ENCODE data around the gene OXCT1. TPM values are rescaled to one million over a fixed set of nuclear protein-coding genes. Genes with fewer than 3 reads are reported as not detected.

The OXCT1 gene
- total and polyA plus RNA-seq, 8 donors: 1.8 to 8.2 (median 3.0) TPM

GRCh38 chr5:41892031-41892430 is 21.8 kb upstream of the OXCT1 start:
- DNase-seq: no peak
- ATAC-seq: no peak
- Histone ChIP-seq H3K9me3 (no peaks in the 10 kb centered on the region), H3K27ac (no peak overlapping the region), H3K27me3 (peaks cover 0 to 23% (median 0%) of the 10 kb centered on the region in 4 donors), H3K36me3 (no peaks in the 10 kb centered on the region), H3K4me1 (no peaks in the 10 kb centered on the region), H3K4me3 (no peak overlapping the region)
- TF ChIP-seq, protein P1, sequence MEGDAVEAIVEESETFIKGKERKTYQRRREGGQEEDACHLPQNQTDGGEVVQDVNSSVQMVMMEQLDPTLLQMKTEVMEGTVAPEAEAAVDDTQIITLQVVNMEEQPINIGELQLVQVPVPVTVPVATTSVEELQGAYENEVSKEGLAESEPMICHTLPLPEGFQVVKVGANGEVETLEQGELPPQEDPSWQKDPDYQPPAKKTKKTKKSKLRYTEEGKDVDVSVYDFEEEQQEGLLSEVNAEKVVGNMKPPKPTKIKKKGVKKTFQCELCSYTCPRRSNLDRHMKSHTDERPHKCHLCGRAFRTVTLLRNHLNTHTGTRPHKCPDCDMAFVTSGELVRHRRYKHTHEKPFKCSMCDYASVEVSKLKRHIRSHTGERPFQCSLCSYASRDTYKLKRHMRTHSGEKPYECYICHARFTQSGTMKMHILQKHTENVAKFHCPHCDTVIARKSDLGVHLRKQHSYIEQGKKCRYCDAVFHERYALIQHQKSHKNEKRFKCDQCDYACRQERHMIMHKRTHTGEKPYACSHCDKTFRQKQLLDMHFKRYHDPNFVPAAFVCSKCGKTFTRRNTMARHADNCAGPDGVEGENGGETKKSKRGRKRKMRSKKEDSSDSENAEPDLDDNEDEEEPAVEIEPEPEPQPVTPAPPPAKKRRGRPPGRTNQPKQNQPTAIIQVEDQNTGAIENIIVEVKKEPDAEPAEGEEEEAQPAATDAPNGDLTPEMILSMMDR (IDR thresholded peaks at IDR 0.05): no peak
- FAIRE-seq: no peak
- intact Hi-C loops (cut with DNase I): no loop called here

DNA sequence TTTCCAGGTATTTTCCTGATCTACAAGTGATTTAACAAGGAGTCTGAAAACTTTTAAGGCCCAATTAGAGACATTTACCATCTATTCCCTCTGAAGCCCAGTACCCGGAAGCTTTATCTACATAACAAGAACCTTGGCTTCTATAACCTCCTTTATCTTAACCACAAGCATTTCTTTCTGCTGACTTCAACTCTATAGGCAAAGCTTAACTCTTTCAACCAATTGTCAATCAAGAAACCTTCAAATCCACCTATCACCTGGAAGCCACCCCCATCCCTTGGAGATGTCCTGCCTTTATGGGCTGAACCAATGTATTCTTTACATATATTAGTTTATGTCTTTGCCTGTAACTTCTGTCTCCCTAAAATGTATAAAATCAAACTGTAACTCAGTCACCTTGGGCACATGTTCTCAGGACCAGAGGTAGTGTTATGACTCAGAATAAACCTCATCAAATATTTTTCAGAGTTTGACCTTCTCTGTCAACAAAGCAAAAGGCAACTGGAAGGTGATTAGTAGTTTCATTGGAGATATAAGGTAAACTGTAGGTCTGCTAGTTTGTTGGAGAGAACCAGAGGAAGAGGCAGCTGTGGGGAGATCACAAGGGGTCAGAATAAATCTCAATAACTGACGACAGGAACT is 21.0 kb upstream of the OXCT1 start:
- FAIRE-seq (no peak), DNase-seq (no peak), ATAC-seq (no peak)
- no peaks in the 10 kb centered on the region for H3K36me3 ChIP-seq
- no peak overlapping the region for H3K27ac ChIP-seq
- H3K4me3 ChIP-seq: no peak overlapping the region
- 46 to 49% methylated on average over 2 of the region's 2 CpGs for WGBS, 2 donors
- no peaks in the 10 kb centered on the region for H3K9me3 ChIP-seq
- no peaks in the 10 kb centered on the region for H3K4me1 ChIP-seq
- peaks cover 0 to 27% (median 0%) of the 10 kb centered on the region in 4 donors for H3K27me3 ChIP-seq
- TF ChIP-seq, protein P1 (IDR thresholded peaks at IDR 0.05): no peak
- intact Hi-C loops (cut with DNase I): no loop called here

- FAIRE-seq: no peak
- no peaks in the 10 kb centered on the region for H3K4me1 ChIP-seq
- intact Hi-C loops (cut with DNase I): no loop called here
- H3K27ac ChIP-seq: no peak overlapping the region
- H3K9me3 ChIP-seq: no peaks in the 10 kb centered on the region
- ATAC-seq: no peak
- TF ChIP-seq, protein P1 (IDR thresholded peaks at IDR 0.05): no peak
- peaks cover 0 to 6% (median 0%) of the 10 kb centered on the region in 4 donors for H3K27me3 ChIP-seq
- no peak for DNase-seq
- H3K36me3 ChIP-seq: no peaks in the 10 kb centered on the region
- H3K4me3 ChIP-seq: no peak overlapping the region
These were observed 15.1 kb upstream of the OXCT1 start for GRCh38 chr5:41885286-41885685.

DNA sequence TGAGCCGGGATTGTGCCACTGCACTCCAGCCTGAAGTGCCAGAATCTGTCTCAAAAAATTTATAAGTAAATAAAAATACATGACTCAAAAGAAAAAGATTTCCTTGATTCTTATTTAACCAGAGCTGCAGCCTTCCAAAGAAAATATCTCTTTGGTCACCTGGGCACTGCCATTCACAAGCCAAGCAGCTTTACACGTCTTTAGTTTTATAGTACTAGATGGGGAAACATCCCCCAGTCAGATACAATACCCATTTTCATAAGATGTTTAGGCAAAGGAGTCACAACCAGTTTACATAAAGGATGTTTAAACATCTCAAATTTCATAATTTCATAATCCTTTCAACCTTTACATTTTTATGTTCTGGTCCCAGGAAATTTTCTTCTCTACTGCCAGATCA is 13.7 kb upstream of the OXCT1 start:
- H3K36me3 ChIP-seq: no peaks in the 10 kb centered on the region
- FAIRE-seq (no peak), ATAC-seq (no peak), DNase-seq (no peak)
- TF ChIP-seq, protein P1 (IDR thresholded peaks at IDR 0.05): no peak
- no peaks in the 10 kb centered on the region for H3K4me1 ChIP-seq
- H3K9me3 ChIP-seq: no peaks in the 10 kb centered on the region
- peaks cover 0 to 6% (median 0%) of the 10 kb centered on the region in 4 donors for H3K27me3 ChIP-seq
- intact Hi-C loops (cut with DNase I): no loop called here
- WGBS, 2 donors: 89 to 91% methylated on average over 2 of the region's 2 CpGs
- H3K27ac ChIP-seq: no peak overlapping the region
- no peak overlapping the region for H3K4me3 ChIP-seq

DNA sequence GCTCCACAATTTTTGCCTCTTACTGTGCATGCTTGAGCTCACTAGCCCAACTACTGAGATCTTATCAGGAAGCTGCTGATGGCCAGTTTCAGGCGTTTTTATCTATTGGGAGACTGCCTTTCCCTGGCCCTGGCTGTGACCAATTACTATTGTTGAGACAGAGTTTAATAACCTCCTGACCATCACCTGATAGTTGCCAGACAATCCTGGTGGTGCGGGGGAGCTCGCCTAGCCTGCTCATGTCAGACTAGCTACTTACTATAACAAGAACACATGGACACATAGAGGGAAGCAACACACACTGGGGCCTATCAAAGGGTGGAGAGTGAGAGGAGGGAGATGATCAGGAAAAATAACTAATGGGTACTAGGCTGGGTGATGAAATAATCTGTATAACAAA is 13.0 kb upstream of the OXCT1 start:
- FAIRE-seq: no peak
- Histone ChIP-seq H3K4me3 (no peak overlapping the region), H3K4me1 (no peaks in the 10 kb centered on the region), H3K27me3 (peaks cover 0 to 6% (median 0%) of the 10 kb centered on the region in 4 donors), H3K36me3 (no peaks in the 10 kb centered on the region), H3K27ac (no peak overlapping the region), H3K9me3 (no peaks in the 10 kb centered on the region)
- DNase-seq: no peak
- intact Hi-C loops (cut with DNase I): no loop called here
- TF ChIP-seq, protein P1 (IDR thresholded peaks at IDR 0.05): no peak
- no peak for ATAC-seq
- WGBS, 2 donors: 67 to 70% methylated on average over 3 of the region's 3 CpGs
